ENCODE measurements around the gene SAMD11.

Gene SAMD11

GRCh38 chr1:917466-918091, 6.1 kb upstream of the SAMD11 start:
- DNase-seq: no peak

- DNase-seq: no peak
Measured at GRCh38 chr1:918353-918752, 5.4 kb upstream of the SAMD11 start.

- DNase-seq: no peak
Measured at GRCh38 chr1:918843-919242, 4.9 kb upstream of the SAMD11 start.

GRCh38 chr1:919271-919872, 4.4 kb upstream of the SAMD11 start:
- DNase-seq: no peak

- DNase-seq: no peak
Measured at GRCh38 chr1:920010-920409, 3.7 kb upstream of the SAMD11 start.

DNA sequence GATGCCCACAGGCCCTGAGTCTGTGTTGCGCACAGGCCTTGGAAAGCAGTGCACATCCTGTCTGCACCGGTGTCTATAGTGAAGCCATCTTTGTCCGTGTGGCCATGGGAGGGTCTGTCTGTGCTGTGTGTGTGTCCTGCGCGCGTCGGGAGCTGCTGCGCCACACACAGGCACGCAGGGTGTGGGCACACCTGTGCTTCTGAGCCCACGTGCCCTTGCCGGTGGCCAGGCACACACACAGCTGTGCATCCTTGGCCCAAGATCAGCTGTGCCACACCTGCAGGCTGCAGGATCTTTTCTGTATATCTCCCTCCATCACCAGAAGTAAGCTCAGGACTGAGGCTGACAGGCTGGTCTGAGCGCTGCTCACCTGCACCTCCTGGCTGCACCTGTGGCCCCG, 3.2 kb upstream of the SAMD11 start:
- DNase-seq: no peak

DNA sequence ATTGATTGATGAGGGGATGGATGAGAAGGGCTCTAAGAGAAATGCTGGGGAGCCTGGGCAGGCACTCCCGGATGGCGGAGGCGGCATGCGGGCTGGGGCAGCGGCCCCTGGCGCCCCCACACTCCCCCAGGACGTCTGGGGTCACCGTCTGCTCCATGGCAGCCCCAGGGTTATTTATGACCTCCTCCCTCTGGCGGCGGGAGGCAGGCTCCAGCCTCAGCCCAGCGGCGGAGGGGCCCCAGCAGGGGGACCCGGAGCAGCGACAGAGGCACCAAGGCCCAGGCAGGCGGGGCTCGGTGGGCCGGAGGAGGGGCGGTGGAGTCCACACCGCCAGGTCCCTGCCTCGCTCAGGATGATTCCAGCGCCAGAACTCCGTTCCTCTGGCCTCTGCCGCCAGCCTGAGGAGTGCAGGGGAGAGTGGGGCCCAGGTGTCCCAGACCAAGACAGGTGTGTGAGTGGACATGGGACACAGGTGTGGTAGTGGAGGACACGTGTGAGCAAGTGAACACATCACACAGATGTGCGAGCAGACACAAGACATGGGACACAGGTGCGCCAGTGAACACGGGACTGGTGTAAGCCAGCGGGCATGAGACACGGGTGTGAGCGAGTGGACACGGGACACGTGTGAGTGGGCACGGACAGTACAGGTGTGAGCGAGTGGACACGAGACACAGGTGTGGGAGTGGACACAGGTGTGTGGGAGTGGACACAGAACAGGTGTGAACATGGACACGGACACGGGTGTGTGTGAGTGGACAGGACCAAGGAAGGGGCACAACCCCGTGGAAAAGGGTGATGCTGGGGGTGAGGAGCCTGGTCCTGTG, 2.5 kb upstream of the SAMD11 start:
- DNase-seq: peak; percentile 59 to 65

- no peak for DNase-seq
Measured at GRCh38 chr1:923991-924655, 400 bp downstream of the SAMD11 start.

- DNase-seq: peak in 1 of 2 donors; percentile 32
Measured at GRCh38 chr1:924656-925560, 1.2 kb downstream of the SAMD11 start.

DNA sequence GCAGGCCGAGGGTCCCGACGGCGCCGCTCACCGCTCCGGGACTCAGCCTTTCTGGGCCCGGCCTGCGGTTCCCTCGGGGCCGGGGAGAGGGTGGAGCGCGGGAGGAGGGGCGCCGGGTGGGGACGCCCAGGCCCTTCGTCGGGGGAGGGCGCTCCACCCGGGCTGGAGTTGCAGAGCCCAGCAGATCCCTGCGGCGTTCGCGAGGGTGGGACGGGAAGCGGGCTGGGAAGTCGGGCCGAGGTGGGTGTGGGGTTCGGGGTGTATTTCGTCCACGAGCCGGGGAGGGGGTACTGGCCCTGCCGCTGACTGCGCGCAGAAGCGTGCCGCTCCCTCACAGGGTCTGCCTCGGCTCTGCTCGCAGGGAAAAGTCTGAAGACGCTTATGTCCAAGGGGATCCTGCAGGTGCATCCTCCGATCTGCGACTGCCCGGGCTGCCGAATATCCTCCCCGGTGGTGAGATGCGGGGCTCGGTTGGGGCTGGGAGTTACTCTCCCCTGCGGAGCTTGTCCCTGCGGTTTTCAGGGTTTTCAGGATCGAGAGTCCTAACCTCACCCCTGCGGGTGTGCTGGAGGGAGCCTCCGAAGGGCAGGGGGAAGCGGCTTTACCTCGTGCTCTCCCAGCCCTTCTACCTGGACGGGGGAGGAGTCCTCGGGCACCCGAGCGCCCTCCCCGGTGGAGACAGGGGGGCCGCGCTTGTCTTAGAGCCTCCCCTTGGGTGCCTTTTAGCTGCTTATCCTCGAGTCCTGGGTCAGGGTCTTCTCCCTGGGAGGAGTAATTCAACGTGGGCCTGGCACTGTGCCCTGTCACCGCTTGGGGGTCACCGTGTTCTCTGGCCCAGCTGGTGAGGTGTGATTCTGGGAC, 2.1 kb downstream of the SAMD11 start:
- DNase-seq: no peak

DNA sequence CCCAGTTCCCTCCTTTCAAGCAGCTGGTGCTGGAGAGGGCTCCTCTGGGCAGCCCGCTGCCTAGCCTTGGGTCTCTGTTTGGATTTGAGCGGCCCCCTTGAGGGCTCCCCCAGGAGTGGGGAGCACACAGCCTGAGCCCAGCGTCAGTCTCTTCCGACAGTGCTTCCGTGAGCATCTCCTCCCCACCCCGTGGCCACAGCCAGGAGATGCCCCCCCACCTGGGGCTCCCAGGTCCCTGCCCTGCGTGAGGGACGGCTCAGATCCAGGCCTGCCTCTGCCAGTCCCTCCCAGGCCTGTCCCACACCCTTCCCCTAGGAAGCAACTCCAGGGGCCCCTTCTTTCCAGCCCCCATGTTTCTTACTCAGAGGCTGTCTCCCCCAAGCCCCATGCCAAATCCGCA, 3.5 kb downstream of the SAMD11 start:
- no peak for DNase-seq

DNA sequence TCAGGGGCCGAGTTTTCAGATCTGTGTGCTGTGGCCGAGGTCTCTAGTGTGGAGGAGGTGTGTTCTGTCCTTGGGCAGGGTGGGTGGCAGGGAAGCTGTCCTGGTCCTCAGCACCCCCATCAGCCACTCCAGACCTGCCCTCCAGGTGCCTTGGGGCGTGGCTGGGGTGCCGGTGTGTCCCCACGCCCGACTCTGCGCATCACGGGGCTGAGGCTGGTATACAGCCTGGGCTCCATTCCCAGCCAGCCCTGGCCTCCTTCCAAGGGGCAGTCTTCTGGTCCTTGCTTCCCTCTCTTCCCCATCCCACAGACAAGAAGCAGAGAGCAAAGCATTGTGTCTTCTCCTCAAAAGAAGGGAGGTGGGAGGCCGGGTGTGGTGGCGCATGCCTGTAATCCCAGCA, 4.0 kb downstream of the SAMD11 start:
- DNase-seq: no peak

- DNase-seq: no peak
Measured at GRCh38 chr1:928825-929661, 5.3 kb downstream of the SAMD11 start.

- DNase-seq: no peak
Measured at GRCh38 chr1:929712-930632, 6.2 kb downstream of the SAMD11 start.

GRCh38 chr1:930633-931138, 7.0 kb downstream of the SAMD11 start:
- DNase-seq: no peak

DNA sequence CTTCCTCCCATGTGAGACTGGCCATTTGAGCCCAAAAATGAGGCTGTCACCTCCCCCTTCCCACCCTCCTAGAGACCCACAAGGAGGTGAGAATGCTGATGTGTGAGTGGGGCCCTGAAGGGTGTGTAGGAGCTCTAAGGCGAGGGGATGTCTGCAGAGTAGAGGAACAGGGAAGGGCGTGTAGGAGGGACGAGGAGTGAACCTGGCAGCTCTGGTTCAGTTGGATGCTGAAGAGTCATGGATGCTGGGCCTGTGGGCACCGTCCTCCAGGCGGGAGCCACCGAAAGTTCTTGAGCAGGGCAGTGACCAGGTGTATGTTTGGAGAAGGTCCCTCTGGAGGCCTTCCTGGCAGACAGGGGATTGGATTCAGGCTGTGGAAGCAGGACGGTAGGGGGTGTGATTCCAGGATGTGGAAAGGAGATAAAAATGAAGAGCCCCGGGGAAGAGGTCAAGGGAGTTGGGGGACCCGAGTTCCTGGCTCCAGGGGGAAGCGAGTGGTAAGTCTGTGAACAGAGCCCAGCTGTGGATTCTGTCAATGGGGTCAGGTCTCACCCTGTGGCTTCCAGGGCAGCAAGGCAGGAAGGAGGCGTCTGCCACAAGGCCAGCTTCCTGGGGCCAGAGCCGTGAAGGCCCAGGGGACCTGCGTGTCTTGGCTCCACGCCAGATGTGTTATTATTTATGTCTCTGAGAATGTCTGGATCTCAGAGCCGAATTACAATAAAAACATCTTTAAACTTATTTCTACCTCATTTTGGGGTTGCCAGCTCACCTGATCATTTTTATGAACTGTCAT, 7.9 kb downstream of the SAMD11 start:
- no peak for DNase-seq

- no peak for DNase-seq
Measured at GRCh38 chr1:932173-932510, 8.4 kb downstream of the SAMD11 start.
